Keratinocyte (primary cell): ENCODE data around the gene ZNF593OS. TPM values are rescaled to one million over a fixed set of nuclear protein-coding genes. Genes with fewer than 3 reads are reported as not detected.

Experiments
- DNase-seq: peaks from one replicate; pipeline ENCODE4 v3.0.0-alpha.2; 2011; ENCODE audit warnings: low read depth, missing footprints, low spot score
- FAIRE-seq: peaks from 2 replicates; lab custom pipeline; 2011; peaks lifted over from hg19 to GRCh38; lab: Jason Lieb, UNC
- H2AFZ ChIP-seq: 2 replicates; pipeline ENCODE4 v1.6.0; 2012; ENCODE audit warnings: low read length, control low read depth, inconsistent platforms; ENCODE audit not compliant: control insufficient read depth
- H3K27ac ChIP-seq: 2 replicates; pipeline ENCODE4 v1.5.1; 2011; ENCODE audit warnings: low read length; ENCODE audit not compliant: control insufficient read depth, insufficient read depth
- H3K27me3 ChIP-seq: 3 replicates; pipeline ENCODE4 v1.6.0; 2011; ENCODE audit warnings: low read length; ENCODE audit not compliant: control insufficient read depth, insufficient read depth; ENCODE audit errors: extremely low read depth
- H3K36me3 ChIP-seq, 2 experiments: 2 replicates in 1 of 2; 3 replicates in 1 of 2; pipeline ENCODE4 v1.5.1; 2011; ENCODE audit warnings: low read length in 2 of 2, mild to moderate bottlenecking in 1 of 2; ENCODE audit not compliant: control insufficient read depth in 2 of 2, insufficient read depth in 2 of 2; ENCODE audit errors: extremely low read depth in 1 of 2
- H3K4me1 ChIP-seq: 3 replicates; pipeline ENCODE4 v1.5.1; 2011; ENCODE audit warnings: low read length; ENCODE audit not compliant: control insufficient read depth, insufficient read depth; ENCODE audit errors: extremely low read depth
- H3K4me2 ChIP-seq: 3 replicates; pipeline ENCODE4 v1.6.0; 2011; ENCODE audit warnings: low read depth, low read length; ENCODE audit not compliant: control insufficient read depth, insufficient read depth; ENCODE audit errors: extremely low read depth
- H3K4me3 ChIP-seq, 3 experiments: fragments of 200-600 bp in 1 of 3; sonication (generic) in 1 of 3; 2 replicates in 2 of 3; 3 replicates in 1 of 3; pipeline ENCODE4 v1.5.1; 2011 to 2016; ENCODE audit warnings: low read length in 3 of 3, mild to moderate bottlenecking in 3 of 3, control low read depth in 2 of 3, inconsistent platforms in 1 of 3, low read depth in 1 of 3, mixed read lengths in 1 of 3, mixed run types in 1 of 3, moderate library complexity in 1 of 3; ENCODE audit not compliant: control insufficient read depth in 2 of 3, insufficient read depth in 2 of 3; ENCODE audit errors: extremely low read depth in 1 of 3
- H3K79me2 ChIP-seq: 2 replicates; pipeline ENCODE4 v1.6.0; 2012; ENCODE audit warnings: low read length; ENCODE audit not compliant: control insufficient read depth, insufficient read depth
- H3K9ac ChIP-seq: 3 replicates; pipeline ENCODE4 v1.6.0; 2011; ENCODE audit warnings: low read length; ENCODE audit not compliant: control insufficient read depth, insufficient read depth; ENCODE audit errors: extremely low read depth
- H3K9me1 ChIP-seq: 3 replicates; pipeline ENCODE4 v1.6.0; 2011; ENCODE audit warnings: low read length; ENCODE audit not compliant: control insufficient read depth, insufficient read depth; ENCODE audit errors: extremely low read depth
- H3K9me3 ChIP-seq: 2 replicates; pipeline ENCODE4 v1.5.1; 2012; ENCODE audit warnings: low read depth, low read length; ENCODE audit not compliant: control insufficient read depth
- H4K20me1 ChIP-seq: 3 replicates; pipeline ENCODE4 v1.6.0; 2011; ENCODE audit warnings: low read length; ENCODE audit not compliant: control insufficient read depth, insufficient read depth; ENCODE audit errors: extremely low read depth
- CTCF ChIP-seq, 3 experiments: IDR thresholded peaks in 1 of 3; conservative IDR thresholded peaks in 1 of 3; optimal IDR thresholded peaks in 1 of 3; 2 replicates in 2 of 3; 3 replicates in 1 of 3; pipeline versions ENCODE3 to v1.5.1; 2011; ENCODE audit warnings: low read length in 3 of 3, mild to moderate bottlenecking in 3 of 3, moderate library complexity in 2 of 3, control low read depth in 1 of 3, inconsistent platforms in 1 of 3; ENCODE audit not compliant: insufficient read depth in 2 of 3; ENCODE audit errors: extremely low read depth in 1 of 3
- EZH2 ChIP-seq: IDR thresholded peaks from one replicate; pipeline ENCODE4 v1.6.1; 2012; ENCODE audit warnings: inconsistent platforms, mild to moderate bottlenecking, low read length, moderate library complexity
- dilution Hi-C: fragments of 300-500 bp; cut with MboI; formaldehyde crosslinking; loops from one replicate; pipeline ENCODE4 v1.7.0; 2020; ENCODE audit warnings: low sequenced_read_pairs; ENCODE audit not compliant: extremely low pct_ligation_motif_present
- polyA plus RNA-seq, 5 experiments: library from polyadenylated mRNA; depleted of rRNA in 3 of 5; stranded (reverse) in 3 of 5; stranded (forward) in 1 of 5; unstranded in 1 of 5; fragments of >200 nt; gene quantifications; 1 replicate in 1 of 5; 2 replicates in 3 of 5; 3 replicates in 1 of 5; pipeline versions ENCODE4 v1.2.1 to v1.2.3, GENCODE V29; 2011 to 2012; ENCODE audit warnings: missing spikeins in 2 of 5, low read depth in 1 of 5, low replicate concordance in 1 of 5

ZNF593OS gene
- polyA plus RNA-seq, 1 donor (not counting 4 experiments of a cell fraction or from before 2014, with no cell fraction given): not detected

DNA sequence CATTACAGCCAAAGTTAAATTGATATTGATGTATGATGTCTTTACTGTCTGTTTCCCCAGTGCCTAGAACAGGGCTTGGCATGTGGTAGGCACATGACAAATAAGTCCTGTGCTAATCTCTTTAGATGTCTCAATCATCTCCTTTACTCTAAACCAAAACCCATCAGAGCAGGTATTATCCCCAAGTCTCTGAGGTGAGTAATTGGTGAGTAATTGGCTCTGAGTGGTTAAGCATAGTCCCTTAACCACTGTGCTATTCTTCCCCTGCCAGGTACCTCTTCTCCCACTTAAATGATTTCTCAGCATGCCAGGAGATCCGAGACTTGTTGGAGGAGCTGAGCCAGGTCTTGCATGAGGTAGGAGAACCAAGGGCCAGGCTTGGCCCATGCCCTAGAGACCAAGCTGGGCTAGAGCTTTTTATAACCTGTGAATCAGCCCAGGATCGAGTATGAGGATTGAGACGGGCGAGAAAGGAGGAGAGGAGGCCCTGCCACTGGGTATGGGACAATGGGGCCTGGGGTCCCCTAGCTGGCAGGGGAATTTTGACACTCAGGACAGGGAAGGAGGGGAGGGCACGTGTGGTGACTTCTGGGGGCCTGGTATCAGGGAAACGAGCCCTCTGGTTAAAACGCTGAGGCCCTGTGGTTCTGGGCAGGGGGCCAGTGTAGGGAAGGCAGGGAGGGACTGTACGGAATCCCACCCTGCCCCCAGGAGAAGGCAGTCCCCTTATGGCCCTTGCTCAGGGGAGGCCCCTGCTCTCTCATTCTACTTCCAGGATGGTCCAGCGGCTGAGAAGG, 10.2 kb upstream of the ZNF593OS start:
- H2AFZ ChIP-seq: no peak overlapping the region
- H3K4me3 ChIP-seq: no peak overlapping the region
- peaks cover 9% of the 10 kb centered on the region for H3K79me2 ChIP-seq
- peak overlapping the region; percentile 45 for H3K27ac ChIP-seq
- H3K4me1 ChIP-seq: peaks cover 29% of the 10 kb centered on the region
- TF ChIP-seq EZH2: no peak
- TF ChIP-seq CTCF (optimal IDR thresholded peaks at IDR 0.05 in 1 of 3, IDR thresholded peaks at IDR 0.05 in 1 of 3, conservative IDR thresholded peaks at IDR 0.05 in 1 of 3; ENCODE audit: extremely low read depth in 1 of 3, insufficient read depth in 2 of 3, low read length in 3 of 3): no peak
- H3K9me1 ChIP-seq: no peaks in the 10 kb centered on the region
- no peaks in the 10 kb centered on the region for H3K9me3 ChIP-seq
- peaks cover 22 to 35% of the 10 kb centered on the region in 2 experiments for H3K36me3 ChIP-seq
- DNase-seq (peak; percentile 73), FAIRE-seq (peak; percentile 98)
- peak overlapping the region; percentile 11 for H3K9ac ChIP-seq
- H3K4me2 ChIP-seq: peak overlapping the region; percentile 7
- no peaks in the 10 kb centered on the region for H3K27me3 ChIP-seq
- H4K20me1 ChIP-seq: no peaks in the 10 kb centered on the region
- dilution Hi-C loops: no loop called here

DNA sequence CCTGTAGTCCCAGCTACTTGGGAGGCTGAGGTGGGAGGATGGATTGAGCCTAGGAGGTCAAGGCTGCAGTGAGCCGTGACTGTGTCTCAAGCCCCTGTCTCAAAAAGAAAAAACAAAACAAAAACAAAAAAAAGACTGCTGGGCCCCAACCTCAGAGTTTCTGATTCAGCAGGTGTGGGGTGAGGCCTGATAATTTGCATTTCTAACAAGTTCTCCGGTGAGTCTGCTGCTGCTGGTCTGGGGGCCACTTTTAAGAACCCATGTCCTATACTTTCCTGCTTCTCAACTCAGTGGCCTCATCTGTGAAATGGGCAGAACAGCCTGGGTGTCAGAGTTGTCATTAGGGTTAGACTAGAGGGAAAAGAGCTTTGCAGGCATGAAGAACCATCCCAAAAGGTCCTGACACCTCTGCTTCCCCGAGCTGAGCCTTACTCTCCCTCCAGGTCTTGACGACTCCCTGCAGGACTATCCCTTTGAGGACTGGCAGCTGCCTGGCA, 8.4 kb upstream of the ZNF593OS start:
- Histone ChIP-seq H4K20me1 (no peaks in the 10 kb centered on the region), H2AFZ (no peak overlapping the region), H3K79me2 (peaks cover 9% of the 10 kb centered on the region), H3K27me3 (no peaks in the 10 kb centered on the region), H3K4me2 (no peak overlapping the region), H3K9me1 (no peaks in the 10 kb centered on the region), H3K36me3 (peaks cover 22 to 31% of the 10 kb centered on the region in 2 experiments), H3K4me1 (peaks cover 29% of the 10 kb centered on the region), H3K9ac (no peak overlapping the region), H3K9me3 (no peaks in the 10 kb centered on the region), H3K27ac (no peak overlapping the region), H3K4me3 (no peak overlapping the region)
- DNase-seq (no peak), FAIRE-seq (no peak)
- dilution Hi-C loops: no loop called here
- TF ChIP-seq CTCF (optimal IDR thresholded peaks at IDR 0.05 in 1 of 3, IDR thresholded peaks at IDR 0.05 in 1 of 3, conservative IDR thresholded peaks at IDR 0.05 in 1 of 3; ENCODE audit: extremely low read depth in 1 of 3, insufficient read depth in 2 of 3, low read length in 3 of 3): no peak
- TF ChIP-seq EZH2: no peak
